Stomach (tissue), 9 donors: ENCODE data around the gene TRPV4. TPM values are rescaled to one million over a fixed set of nuclear protein-coding genes. Genes with fewer than 3 reads are reported as not detected.

ENCODE experiments used
- DNase-seq, 2 donors: peaks; one replicate each; pipeline versions ENCODE4 v3.0.0 to v3.0.0-alpha.2; 2013 to 2019
- H3K27ac ChIP-seq, 5 donors: fragments of 200-600 bp in 4 of 5; sonication (generic) in 4 of 5; one replicate each; pipeline ENCODE4 v1.5.1; 2013 to 2019; ENCODE audit warnings: mild to moderate bottlenecking in 1 of 5, moderate library complexity in 1 of 5
- H3K27me3 ChIP-seq, 3 donors: fragments of 200-600 bp; sonication (generic); one replicate each; pipeline ENCODE4 v1.5.1; 2017 to 2019; ENCODE audit warnings: mixed run types in 1 of 3
- H3K36me3 ChIP-seq, 4 donors: fragments of 200-600 bp; sonication (generic); 1 replicate in 3 of 4; 2 replicates in 1 of 4; pipeline ENCODE4 v1.5.1; 2016 to 2019
- H3K4me1 ChIP-seq, 4 donors: fragments of 200-600 bp; sonication (generic); one replicate each; pipeline ENCODE4 v1.5.1; 2016 to 2019
- H3K4me3 ChIP-seq, 4 donors: fragments of 200-600 bp; sonication (generic) in 3 of 4; one replicate each; pipeline ENCODE4 v1.5.1; 2016 to 2019; ENCODE audit warnings: mild to moderate bottlenecking in 1 of 4
- H3K9me3 ChIP-seq, 4 donors: fragments of 200-600 bp; sonication (generic); one replicate each; pipeline ENCODE4 v1.5.1; 2016 to 2019
- CTCF ChIP-seq, 7 experiments: fragments of 450-650 bp in 4 of 7; fragments of 200-600 bp in 3 of 7; sonication (generic) in 3 of 7; IDR thresholded peaks; one replicate each; pipeline ENCODE4 v1.5.1; 2016 to 2019; ENCODE audit warnings: antibody characterized with exemption in 7 of 7, control low read depth in 2 of 7, mild to moderate bottlenecking in 1 of 7
- EP300 ChIP-seq: sonication (generic); formaldehyde crosslinking; IDR thresholded peaks from one replicate; pipeline ENCODE4 v1.6.1; 2017; ENCODE audit warnings: antibody characterized with exemption
- POLR2A ChIP-seq, 4 donors: fragments of 450-650 bp; IDR thresholded peaks; one replicate each; pipeline ENCODE4 v1.6.1; 2016; ENCODE audit warnings: antibody characterized with exemption in 4 of 4, control low read depth in 2 of 4, mild to moderate bottlenecking in 1 of 4, moderate library complexity in 1 of 4
- POLR2AphosphoS5 ChIP-seq, 3 donors: sonication (generic); formaldehyde crosslinking; IDR thresholded peaks; one replicate each; pipeline ENCODE4 v1.6.1; 2016; ENCODE audit warnings: antibody characterized with exemption in 3 of 3
- WGBS, 5 donors: extraction: QIAGEN DNeasy Blood & Tissue Kit in 3 of 5; methylation state at CpG; one replicate each; pipeline versions ENCODE4 v1.1.5 to v1.1.7; 2013 to 2018; 5-methylcytosine and 5-hydroxymethylcytosine counted together
- intact Hi-C: fragments of 100-400 bp; cut with DNase I; formaldehyde crosslinking; loops from one replicate; pipeline ENCODE4 v1.15.1; 2023; ENCODE audit warnings: low total_unique reads
- polyA plus RNA-seq, 3 donors: library from polyadenylated mRNA; stranded (reverse); fragments of 200-250 nt; gene quantifications; one replicate each; pipeline ENCODE4 v1.2.3, GENCODE V29; 2013
- total RNA-seq, 5 donors: library from RNA; depleted of rRNA; stranded (reverse); fragments of >200 nt; gene quantifications; one replicate each; pipeline versions ENCODE4 v1.1.0 to v1.2.3, GENCODE V29; 2014 to 2016
- donor health status: healthy with polysubstance abuse.
- donor health status: Bipolar disorder and iron deficiency.
- donor health status: healthy.

Gene TRPV4
- total and polyA plus RNA-seq, 8 donors: 0.75 to 3.8 (median 1.4) TPM; not detected in 4

- TF ChIP-seq EP300 (no peak), POLR2A (IDR thresholded peaks at IDR 0.05) (no peak), CTCF (IDR thresholded peaks at IDR 0.05) (no peak), POLR2AphosphoS5 (IDR thresholded peaks at IDR 0.05) (no peak)
- no peak overlapping the region for H3K4me3 ChIP-seq
- H3K27me3 ChIP-seq: peaks cover 0 to 53% (median 13%) of the 10 kb centered on the region in 3 donors
- 40 to 71% (median 57%) methylated on average over 2 of the region's 2 CpGs for WGBS, 5 donors
- H3K4me1 ChIP-seq: peaks cover 6 to 19% (median 13%) of the 10 kb centered on the region in 4 donors
- intact Hi-C loops: no loop called here
- no peak overlapping the region for H3K27ac ChIP-seq
- no peaks in the 10 kb centered on the region for H3K9me3 ChIP-seq
- H3K36me3 ChIP-seq: no peaks in the 10 kb centered on the region
- DNase-seq: no peak
Measured at GRCh38 chr12:109830267-109830666, 2.9 kb downstream of the TRPV4 start.

GRCh38 chr12:109829667-109830066, 3.5 kb downstream of the TRPV4 start:
- Histone ChIP-seq H3K27ac (no peak overlapping the region), H3K4me3 (no peak overlapping the region), H3K4me1 (peaks cover 6 to 19% (median 13%) of the 10 kb centered on the region in 4 donors), H3K27me3 (peaks cover 0 to 53% (median 13%) of the 10 kb centered on the region in 3 donors), H3K9me3 (no peaks in the 10 kb centered on the region), H3K36me3 (no peaks in the 10 kb centered on the region)
- intact Hi-C loops: no loop called here
- 74 to 90% (median 86%) methylated on average over 9 to 10 of the region's 10 CpGs for WGBS, 5 donors
- TF ChIP-seq CTCF (IDR thresholded peaks at IDR 0.05): no peak
- TF ChIP-seq POLR2A (IDR thresholded peaks at IDR 0.05): no peak
- no peak for TF ChIP-seq EP300
- no peak for TF ChIP-seq POLR2AphosphoS5 (IDR thresholded peaks at IDR 0.05)
- no peak for DNase-seq

GRCh38 chr12:109828754-109829511, 4.3 kb downstream of the TRPV4 start:
- intact Hi-C loops: no loop called here
- peaks cover 6 to 20% (median 13%) of the 10 kb centered on the region in 4 donors for H3K4me1 ChIP-seq

More at GRCh38 chr12:109828754-109829511, 4.3 kb downstream of the TRPV4 start:
- H3K27ac ChIP-seq: peak overlapping the region in 2 of 5 donors; percentile 59 to 76
- no peak for DNase-seq
- H3K4me3 ChIP-seq: no peak overlapping the region
- TF ChIP-seq POLR2A (IDR thresholded peaks at IDR 0.05) (no peak), CTCF (IDR thresholded peaks at IDR 0.05) (no peak), POLR2AphosphoS5 (IDR thresholded peaks at IDR 0.05) (no peak), EP300 (no peak)
- H3K27me3 ChIP-seq: peaks cover 0 to 48% (median 13%) of the 10 kb centered on the region in 3 donors
- 69 to 92% (median 83%) methylated on average over 2 to 3 of the region's 3 CpGs for WGBS, 5 donors
- H3K9me3 ChIP-seq: no peaks in the 10 kb centered on the region
- no peaks in the 10 kb centered on the region for H3K36me3 ChIP-seq
